GM18867 (cell line): ENCODE results near the gene CPXM2.

ENCODE experiments used
- ATAC-seq: cut with Tn5 transposase; IDR thresholded peaks from one replicate; pipeline ENCODE4 v1.9.1; 2021; ENCODE audit warnings: mild to moderate bottlenecking, moderate library complexity; ENCODE audit not compliant: unreplicated experiment

The CPXM2 gene

GRCh38 chr10:123906296-123906695 is 14.7 kb upstream of the CPXM2 start:
- ATAC-seq: no peak

DNA sequence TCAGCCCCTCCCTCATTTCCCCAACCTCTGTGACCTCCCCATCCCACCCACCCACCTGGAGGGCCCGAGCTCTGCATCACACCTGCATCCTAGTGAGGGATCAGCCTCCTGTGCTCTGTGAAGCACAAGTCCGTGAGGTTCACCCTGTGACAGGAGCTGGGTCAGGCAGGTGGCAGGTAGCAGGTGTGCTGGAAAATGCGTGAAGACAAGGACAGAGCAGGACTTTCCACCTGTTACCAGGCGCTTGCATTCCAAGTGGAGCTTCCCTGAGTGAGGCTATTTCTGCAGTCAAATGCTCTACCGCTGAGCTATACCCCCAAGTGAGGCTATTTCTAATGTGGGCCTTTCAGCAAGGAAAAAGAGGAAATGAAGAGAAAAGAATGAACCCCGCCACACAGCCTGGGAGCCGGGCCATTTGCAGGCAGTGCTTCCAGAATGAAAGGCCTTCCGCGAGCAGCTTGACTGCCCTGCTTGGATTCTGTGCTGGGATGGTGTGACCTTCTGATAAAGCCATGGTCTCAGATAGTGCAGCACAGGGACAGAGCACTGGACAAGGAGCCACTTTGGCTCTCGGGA is 13.3 kb upstream of the CPXM2 start:
- ATAC-seq: no peak

- ATAC-seq: no peak
Measured at GRCh38 chr10:123903621-123904020, 12.0 kb upstream of the CPXM2 start.

DNA sequence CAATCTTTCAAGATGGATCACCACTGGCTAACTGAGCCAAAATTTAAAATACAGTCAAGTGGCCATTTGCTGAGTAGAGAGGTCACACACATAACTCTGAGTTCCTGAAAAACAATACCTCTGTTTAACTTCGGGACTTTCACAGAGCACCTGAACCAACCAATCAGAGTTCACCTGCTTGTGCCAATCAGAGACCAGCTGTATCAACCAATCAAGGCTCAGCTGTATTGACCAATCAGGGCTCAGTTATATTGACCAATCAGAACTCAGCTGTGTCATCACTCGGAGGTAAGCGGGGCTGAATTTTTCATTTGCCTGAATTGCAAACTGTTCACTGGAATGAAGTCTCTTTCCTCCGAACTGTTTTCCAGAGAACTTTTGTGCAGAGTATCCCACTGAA is 10.0 kb upstream of the CPXM2 start:
- no peak for ATAC-seq

GRCh38 chr10:123897146-123897545 is 5.5 kb upstream of the CPXM2 start:
- no peak for ATAC-seq

GRCh38 chr10:123896246-123896927 is 4.8 kb upstream of the CPXM2 start:
- ATAC-seq: no peak

GRCh38 chr10:123893651-123894050 is 2.0 kb upstream of the CPXM2 start:
- no peak for ATAC-seq

GRCh38 chr10:123890756-123891143 is 857 bp downstream of the CPXM2 start:
- no peak for ATAC-seq

DNA sequence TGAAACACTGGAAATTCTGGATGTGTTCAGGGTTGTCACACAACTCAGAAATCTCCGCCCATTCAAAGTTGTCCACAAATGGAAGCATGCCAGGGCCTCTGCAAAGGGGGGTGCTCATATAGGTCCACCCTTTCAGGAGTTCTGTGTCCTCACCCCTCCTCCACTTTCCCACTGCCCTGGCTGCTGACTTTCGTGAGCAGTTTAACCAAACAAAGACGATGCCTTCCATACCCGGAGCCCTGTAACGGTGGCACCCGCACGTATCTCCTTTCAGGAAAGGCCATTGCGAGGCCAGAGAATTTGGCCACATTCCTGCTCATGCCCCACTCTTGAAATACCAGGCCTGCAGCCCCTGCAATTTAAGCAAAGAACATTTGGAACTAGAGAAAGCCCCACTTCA is 1.4 kb downstream of the CPXM2 start:
- no peak for ATAC-seq

GRCh38 chr10:123889821-123890220 is 1.8 kb downstream of the CPXM2 start:
- ATAC-seq: no peak

DNA sequence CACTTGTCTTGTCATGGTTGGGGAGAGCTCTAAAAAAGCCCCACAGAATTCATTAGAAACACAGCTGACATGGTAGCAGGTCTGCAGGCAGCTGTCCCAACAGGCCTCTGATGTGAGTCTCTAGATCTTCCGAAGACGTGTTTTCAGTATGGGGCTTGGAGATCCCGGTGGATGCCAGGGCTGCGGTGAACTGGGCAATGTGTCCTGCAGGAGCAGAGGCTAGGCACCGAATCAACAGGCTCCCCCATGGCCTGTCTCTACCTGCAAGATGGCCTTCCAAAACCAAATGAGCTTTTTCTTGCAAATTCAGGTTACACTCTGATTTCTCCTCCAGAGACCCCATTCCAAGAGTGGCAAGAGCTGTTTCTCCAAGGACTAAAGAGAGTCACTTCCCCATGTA is 2.9 kb downstream of the CPXM2 start:
- no peak for ATAC-seq

GRCh38 chr10:123888256-123888655 is 3.4 kb downstream of the CPXM2 start:
- no peak for ATAC-seq

DNA sequence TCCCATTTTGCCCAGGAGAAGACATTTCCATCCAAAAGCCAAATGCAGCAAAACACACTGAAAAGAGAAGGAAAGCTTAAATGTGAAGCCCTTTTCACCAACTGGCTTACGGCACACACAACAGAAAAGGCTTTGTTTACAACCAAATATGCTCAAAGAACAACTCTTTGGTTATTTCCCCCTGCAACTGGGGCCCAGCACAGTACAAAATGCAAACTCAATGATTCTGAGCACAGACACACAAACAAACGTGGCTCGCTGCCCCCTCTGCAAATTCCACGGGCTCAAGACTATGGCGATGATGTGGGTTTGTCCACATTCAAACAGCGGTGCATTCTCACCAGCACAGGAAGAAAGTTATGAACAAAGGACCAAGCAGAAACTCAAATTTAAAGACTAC is 5.3 kb downstream of the CPXM2 start:
- no peak for ATAC-seq

DNA sequence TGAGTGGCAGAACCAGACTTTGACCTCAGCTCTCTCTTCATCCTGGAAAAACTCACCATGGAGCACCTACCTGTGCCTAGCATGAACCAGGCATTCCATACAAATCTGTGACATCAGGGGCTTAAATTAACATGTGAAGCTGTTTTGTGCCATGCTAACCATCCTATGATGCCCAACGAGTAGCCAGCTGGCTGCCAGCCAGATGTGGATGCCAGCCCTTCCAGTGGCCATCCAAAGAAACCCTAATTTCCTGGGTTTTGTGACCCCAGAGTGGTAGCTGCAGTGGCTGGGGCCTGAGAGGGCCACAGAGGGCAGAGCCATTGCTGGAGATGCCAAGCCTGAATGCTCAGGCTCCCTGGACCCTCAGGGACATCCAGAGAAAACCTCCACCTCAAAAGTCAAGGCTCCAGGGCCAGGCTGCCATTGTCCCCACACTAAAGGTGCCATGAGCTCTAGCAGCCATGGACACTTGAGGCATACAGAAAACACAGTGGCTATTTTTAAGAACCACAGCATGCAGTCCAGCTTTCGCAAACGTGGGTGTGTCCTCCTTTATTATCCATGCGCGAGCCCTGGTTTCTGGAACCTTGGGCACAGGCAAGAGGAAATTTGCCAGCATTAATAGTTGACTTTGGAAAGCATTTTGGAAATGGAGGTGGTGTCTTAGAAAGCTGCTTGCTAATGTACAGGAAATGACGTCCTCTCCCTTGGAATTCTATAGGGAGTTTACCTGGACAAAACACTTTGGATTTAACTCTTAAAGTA is 6.0 kb downstream of the CPXM2 start:
- no peak for ATAC-seq

DNA sequence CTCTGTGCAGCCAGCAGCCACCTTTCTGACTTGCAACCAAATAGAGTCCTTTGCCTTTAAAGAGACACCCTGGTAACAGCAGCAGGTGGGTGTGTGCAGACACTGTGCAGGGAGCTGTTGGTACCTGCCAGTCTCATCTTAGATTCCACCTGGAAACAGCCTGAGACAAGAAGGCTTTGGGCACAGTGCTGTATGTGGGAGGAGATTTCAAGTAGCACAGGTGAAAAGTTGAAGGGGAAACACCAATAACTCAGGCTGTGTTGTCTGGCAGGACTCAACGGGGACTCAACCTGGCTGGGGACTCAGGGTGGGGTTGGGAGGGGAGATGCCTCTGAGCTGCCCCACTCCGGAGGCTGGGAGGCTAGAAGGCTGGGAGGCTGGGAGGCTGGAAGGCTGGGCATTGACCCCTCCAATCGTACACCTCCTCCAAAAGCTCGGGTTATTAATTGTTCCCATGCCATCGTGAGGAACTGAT is 6.7 kb downstream of the CPXM2 start:
- ATAC-seq: no peak

DNA sequence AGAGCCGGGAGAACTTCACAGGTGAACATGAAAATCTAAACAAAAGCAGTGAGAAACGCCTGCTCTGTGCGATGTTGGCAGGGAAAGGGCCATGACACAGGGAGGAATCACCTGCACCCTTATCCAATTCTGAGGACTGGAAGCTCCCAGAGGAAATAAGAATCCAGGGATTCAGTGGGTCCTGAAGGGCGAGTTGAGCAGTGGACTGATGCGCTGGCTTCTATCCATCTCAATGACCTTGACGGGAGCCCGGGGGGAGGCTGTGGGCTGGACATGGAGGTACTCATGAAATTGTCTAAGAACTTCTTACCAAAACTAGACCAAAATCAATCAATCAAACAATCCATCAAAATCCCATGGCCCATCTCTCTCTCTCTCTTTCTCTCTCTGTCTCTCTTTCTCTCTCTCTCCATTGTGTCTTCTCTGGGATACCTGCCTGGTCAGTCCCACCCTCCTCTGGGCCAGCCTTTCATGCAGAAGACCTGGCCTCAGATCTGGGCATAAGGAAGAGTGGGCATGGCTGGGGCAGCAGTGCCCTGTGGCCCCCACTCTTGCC is 7.2 kb downstream of the CPXM2 start:
- ATAC-seq: no peak

GRCh38 chr10:123883673-123884320 is 7.8 kb downstream of the CPXM2 start:
- ATAC-seq: no peak

DNA sequence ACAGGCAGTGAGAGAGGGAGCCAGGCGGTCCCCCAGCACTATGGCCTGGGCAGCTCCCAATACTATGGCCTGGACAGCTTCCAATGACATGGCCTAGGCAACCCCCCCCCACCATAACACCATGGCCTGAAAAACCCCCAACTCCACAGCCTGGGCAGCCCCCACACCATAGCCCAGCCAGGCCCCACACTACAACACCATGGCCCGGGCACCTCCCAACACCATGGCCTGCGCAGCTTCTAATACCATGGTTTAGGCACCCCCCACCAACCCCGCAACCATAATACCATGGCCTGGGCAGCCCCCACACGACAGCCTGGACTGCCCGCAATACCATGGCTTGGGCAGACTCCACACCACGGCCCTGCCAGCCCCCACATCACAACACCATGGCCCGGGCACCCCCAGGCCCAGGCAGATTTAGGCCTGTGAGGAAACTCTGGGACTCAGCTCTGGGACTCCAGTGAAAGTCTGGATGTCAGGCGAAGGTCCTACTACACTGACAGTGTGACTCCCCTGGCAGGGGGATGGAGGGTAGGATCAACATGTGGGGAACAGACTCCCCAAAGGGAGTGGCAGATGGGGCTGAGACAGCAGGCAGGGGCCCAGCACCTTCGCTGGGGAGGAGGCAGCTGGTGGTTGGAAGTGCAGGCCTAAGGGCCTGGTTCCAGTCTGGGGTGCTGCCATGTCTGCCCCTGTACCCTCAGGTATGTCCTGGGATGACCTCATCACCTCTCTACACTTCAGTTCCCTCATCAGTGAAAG is 8.7 kb downstream of the CPXM2 start:
- no peak for ATAC-seq

DNA sequence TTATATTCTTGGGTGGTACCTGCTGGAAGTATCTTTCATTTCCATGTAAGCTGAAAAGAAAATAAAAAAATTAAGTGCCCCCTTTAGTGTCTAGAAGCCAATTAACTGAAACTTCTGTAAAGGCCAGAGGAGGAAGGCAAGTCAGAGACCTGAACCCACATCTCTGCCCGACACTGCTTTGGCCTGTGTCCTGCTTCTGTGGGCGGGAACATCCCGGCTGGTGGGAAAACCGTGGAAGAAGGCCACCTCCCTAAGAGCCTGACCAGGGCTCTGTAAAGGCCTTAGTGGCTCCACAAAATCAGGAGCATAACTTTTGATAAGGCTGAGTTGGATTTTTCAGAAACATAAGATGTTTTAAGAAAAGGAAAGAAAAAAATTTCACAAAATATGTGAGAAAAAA is 9.4 kb downstream of the CPXM2 start:
- ATAC-seq: no peak

GRCh38 chr10:123879606-123880257 is 11.9 kb downstream of the CPXM2 start:
- ATAC-seq: no peak
